H1 (cell line): ENCODE results near the gene SEMA3A. TPM values are rescaled to one million over a fixed set of nuclear protein-coding genes. Genes with fewer than 3 reads are reported as not detected.
A peak's percentile ranks its signal among the peaks of the same experiment; 100 is the strongest.

Experiments used
- CTCF ChIA-PET: fragments of 300-600 bp; sonication (Branson Sonifier 250); formaldehyde crosslinking; loops from one replicate; lab custom pipeline; 2021; ENCODE audit not compliant: partially characterized antibody; lab: Charles Lee
- POLR2A ChIA-PET: fragments of 300-600 bp; sonication (Branson Sonifier 250); formaldehyde crosslinking; loops from one replicate; lab custom pipeline; 2021; ENCODE audit warnings: inconsistent platforms; ENCODE audit not compliant: partially characterized antibody; lab: Charles Lee
- DNase-seq, 2 experiments: peaks; one replicate each; pipeline versions ENCODE4 v3.0.0 to v3.0.0-alpha.2; 2010 to 2022; ENCODE audit warnings: low spot score in 2 of 2, low read depth in 1 of 2, mixed read lengths in 1 of 2
- FAIRE-seq: peaks from 2 replicates; lab custom pipeline; 2011; peaks lifted over from hg19 to GRCh38; lab: Jason Lieb, UNC
- H2AFZ ChIP-seq: 2 replicates; pipeline ENCODE4 v1.8.1; 2012; ENCODE audit warnings: low read length, inconsistent platforms
- H2AK5ac ChIP-seq: 2 replicates; pipeline ENCODE4 v1.6.1; 2013; ENCODE audit warnings: low read depth, low read length
- H2BK120ac ChIP-seq: replicated peaks from 2 replicates; pipeline ENCODE3; 2013; ENCODE audit warnings: low read depth, low read length, inconsistent platforms
- H2BK12ac ChIP-seq: 2 replicates; pipeline ENCODE4 v1.6.1; 2013; ENCODE audit warnings: low read depth, low read length
- H2BK15ac ChIP-seq: 2 replicates; pipeline ENCODE4 v1.6.1; 2013; ENCODE audit warnings: low read length
- H2BK20ac ChIP-seq: 2 replicates; pipeline ENCODE4 v1.6.1; 2013; ENCODE audit warnings: low read length
- H2BK5ac ChIP-seq: 2 replicates; pipeline ENCODE4 v1.6.1; 2013; ENCODE audit warnings: low read depth, low read length
- H3K14ac ChIP-seq: 2 replicates; pipeline ENCODE4 v1.6.1; 2013; ENCODE audit warnings: inconsistent platforms; ENCODE audit not compliant: insufficient read length
- H3K18ac ChIP-seq: 2 replicates; pipeline ENCODE4 v1.6.1; 2013; ENCODE audit warnings: low read length; ENCODE audit errors: extremely low read depth
- H3K23ac ChIP-seq: 2 replicates; pipeline ENCODE4 v1.6.1; 2013; ENCODE audit warnings: inconsistent platforms; ENCODE audit not compliant: insufficient read length
- H3K23me2 ChIP-seq: 2 replicates; pipeline ENCODE4 v1.6.1; 2013; ENCODE audit warnings: low read depth, low read length
- H3K27ac ChIP-seq: 2 replicates; pipeline ENCODE4 v1.6.1; 2011; ENCODE audit warnings: low read depth, low read length, inconsistent platforms
- H3K27me3 ChIP-seq, 4 experiments: replicated peaks in 1 of 4; 1 replicate in 1 of 4; 2 replicates in 3 of 4; pipeline versions ENCODE4 v1.6.1 to v1.8.1; 2011 to 2013; ENCODE audit warnings: low read length in 3 of 4, mild to moderate bottlenecking in 3 of 4, inconsistent platforms in 2 of 4, mixed read lengths in 2 of 4, moderate library complexity in 1 of 4; ENCODE audit not compliant: control insufficient read depth in 3 of 4, insufficient read depth in 3 of 4; ENCODE audit errors: extremely low read depth in 1 of 4
- H3K36me3 ChIP-seq, 4 experiments: 2 replicates each; pipeline versions ENCODE4 v1.6.1 to v1.8.1; 2011 to 2013; ENCODE audit warnings: mild to moderate bottlenecking in 4 of 4, low read length in 3 of 4, moderate library complexity in 2 of 4, control low read depth in 1 of 4, inconsistent platforms in 1 of 4; ENCODE audit not compliant: insufficient read depth in 4 of 4, control insufficient read depth in 2 of 4
- H3K4ac ChIP-seq: replicated peaks from 2 replicates; pipeline ENCODE3; 2013; ENCODE audit warnings: low read length, low read depth, mixed read lengths, inconsistent platforms; ENCODE audit not compliant: insufficient read length
- H3K4me1 ChIP-seq, 4 experiments: replicated peaks in 1 of 4; 1 replicate in 1 of 4; 2 replicates in 3 of 4; pipeline versions ENCODE4 v1.6.1 to v1.8.1; 2011 to 2013; ENCODE audit warnings: low read length in 3 of 4, inconsistent platforms in 2 of 4, mixed read lengths in 1 of 4; ENCODE audit not compliant: insufficient read depth in 4 of 4, control insufficient read depth in 3 of 4
- H3K4me2 ChIP-seq, 2 experiments: 2 replicates each; pipeline versions ENCODE4 v1.6.1 to v1.8.1; 2011 to 2013; ENCODE audit warnings: low read depth in 2 of 2, low read length in 2 of 2, control low read depth in 1 of 2, inconsistent platforms in 1 of 2, mild to moderate bottlenecking in 1 of 2; ENCODE audit not compliant: insufficient read depth in 1 of 2
- H3K4me3 ChIP-seq, 4 experiments: fragments of 200-600, 300-600 bp in 1 of 4; sonication (generic), shearing (Covaris generic), sonication (Bioruptor Twin) in 1 of 4; 2 replicates each; pipeline versions ENCODE4 v1.5.1 to v1.8.1; 2011 to 2016; ENCODE audit warnings: low read length in 4 of 4, low read depth in 3 of 4, control low read depth in 2 of 4, inconsistent platforms in 2 of 4, mild to moderate bottlenecking in 2 of 4, mixed read lengths in 1 of 4, moderate library complexity in 1 of 4; ENCODE audit not compliant: insufficient read depth in 2 of 4; ENCODE audit errors: extremely low read depth in 1 of 4
- H3K56ac ChIP-seq: replicated peaks from 2 replicates; pipeline ENCODE3; 2013; ENCODE audit warnings: low read depth, mild to moderate bottlenecking, mixed read lengths, low read length, inconsistent platforms; ENCODE audit not compliant: insufficient read length
- H3K79me1 ChIP-seq: 2 replicates; pipeline ENCODE4 v1.6.1; 2013; ENCODE audit warnings: low read depth, low read length, control low read depth
- H3K79me2 ChIP-seq, 2 experiments: 2 replicates each; pipeline versions ENCODE4 v1.6.1 to v1.8.1; 2012 to 2013; ENCODE audit warnings: low read length in 2 of 2, mild to moderate bottlenecking in 2 of 2, inconsistent platforms in 1 of 2; ENCODE audit not compliant: insufficient read depth in 2 of 2, control insufficient read depth in 1 of 2
- H3K9ac ChIP-seq, 4 experiments: replicated peaks in 1 of 4; 1 replicate in 1 of 4; 2 replicates in 3 of 4; pipeline versions ENCODE4 v1.6.1 to v1.8.1; 2011 to 2013; ENCODE audit warnings: low read depth in 3 of 4, low read length in 3 of 4, control low read depth in 2 of 4, mild to moderate bottlenecking in 2 of 4, moderate library complexity in 2 of 4, inconsistent platforms in 1 of 4; ENCODE audit errors: extremely low read depth in 1 of 4
- H3K9me3 ChIP-seq, 2 experiments: 2 replicates each; pipeline versions ENCODE4 v1.6.1 to v1.8.1; 2012 to 2013; ENCODE audit warnings: mild to moderate bottlenecking in 2 of 2, moderate library complexity in 2 of 2, control low read depth in 1 of 2, inconsistent platforms in 1 of 2, low read depth in 1 of 2, low read length in 1 of 2, mixed read lengths in 1 of 2; ENCODE audit not compliant: insufficient read depth in 2 of 2
- H4K20me1 ChIP-seq, 2 experiments: replicated peaks in 1 of 2; 2 replicates each; pipeline versions ENCODE3 to v1.8.1; 2011 to 2013; ENCODE audit warnings: inconsistent platforms in 2 of 2, low read length in 2 of 2, mild to moderate bottlenecking in 1 of 2; ENCODE audit not compliant: insufficient read depth in 2 of 2, control insufficient read depth in 1 of 2
- H4K5ac ChIP-seq: 2 replicates; pipeline ENCODE4 v1.6.1; 2013; ENCODE audit warnings: low read length, low read depth, mixed read lengths, inconsistent platforms; ENCODE audit not compliant: insufficient read length
- H4K8ac ChIP-seq: 2 replicates; pipeline ENCODE4 v1.8.0; 2013; ENCODE audit warnings: mild to moderate bottlenecking, moderate library complexity, low read length, inconsistent platforms; ENCODE audit not compliant: insufficient read depth; ENCODE audit errors: extremely low read depth
- H4K91ac ChIP-seq: replicated peaks from 2 replicates; pipeline ENCODE3; 2013; ENCODE audit warnings: low read length, mixed read lengths, inconsistent platforms; ENCODE audit not compliant: insufficient read length
- ASH2L ChIP-seq: fragments of 200-600, 300-600 bp; sonication (generic); IDR thresholded peaks from one replicate; pipeline ENCODE4 v1.7.1; 2017; ENCODE audit warnings: low read length
- CHD2 ChIP-seq: IDR thresholded peaks from 2 replicates; pipeline ENCODE4 v1.6.1; 2012; ENCODE audit warnings: low read length, improper control_type of control experiment
- FOSL1 ChIP-seq: IDR thresholded peaks from 2 replicates; pipeline ENCODE4 v1.6.1; 2011; ENCODE audit warnings: mild to moderate bottlenecking, low read depth, low read length, moderate library complexity; ENCODE audit not compliant: insufficient read depth
- HDAC2 ChIP-seq, 2 experiments: fragments of 300-600 bp in 1 of 2; sonication (generic) in 1 of 2; IDR thresholded peaks; 2 replicates each; pipeline ENCODE4 v1.6.1; 2011 to 2012; ENCODE audit warnings: low read depth in 2 of 2, low read length in 2 of 2, mild to moderate bottlenecking in 2 of 2, moderate library complexity in 2 of 2, borderline replicate concordance in 1 of 2, inconsistent platforms in 1 of 2
- NRF1 ChIP-seq: IDR thresholded peaks from 2 replicates; pipeline ENCODE4 v1.6.1; 2011; ENCODE audit warnings: mild to moderate bottlenecking, low read depth, low read length, improper control_type of control experiment
- PHF8 ChIP-seq: fragments of 200-600 bp; sonication (generic); conservative IDR thresholded peaks from 2 replicates; pipeline ENCODE4 v1.7.1; 2012; ENCODE audit warnings: low read depth, mild to moderate bottlenecking, inconsistent platforms, low read length, moderate library complexity
- TEAD4 ChIP-seq: IDR thresholded peaks from 2 replicates; pipeline ENCODE4 v1.6.1; 2012; ENCODE audit warnings: low read depth, low read length, inconsistent platforms, mixed read lengths
- WGBS, 2 experiments: shearing (Covaris generic) in 1 of 2; methylation state at CpG; one replicate each; pipeline versions ENCODE4 v1.1.6 to v1.1.7; 2013 to 2015; ENCODE audit warnings: low lambda C conversion rate in 2 of 2, mixed read lengths in 2 of 2, inconsistent platforms in 1 of 2, low coverage in 1 of 2, missing lambda C conversion rate in 1 of 2; ENCODE audit not compliant: insufficient replicate concordance in 2 of 2, insufficient coverage in 1 of 2, insufficient read length in 1 of 2; ENCODE audit errors: extremely low coverage in 1 of 2, missing lambda C conversion rate in 1 of 2; 5-methylcytosine and 5-hydroxymethylcytosine counted together
- polyA plus RNA-seq, 7 experiments: library from polyadenylated mRNA; depleted of rRNA in 3 of 7; stranded (reverse) in 5 of 7; unstranded in 2 of 7; fragments of >200 nt in 5 of 7; fragments of 200-250 nt in 2 of 7; gene quantifications; 1 replicate in 5 of 7; 2 replicates in 1 of 7; 4 replicates in 1 of 7; pipeline versions ENCODE4 v1.2.1 to v1.2.3, GENCODE V29; 2011 to 2013; ENCODE audit warnings: missing spikeins in 2 of 7, mixed read lengths in 2 of 7
- total RNA-seq: library from RNA; stranded (reverse); fragmentation: NEBNext Ultra II Directional; extraction: Animal tissue kit (Norgen Biotek cat#: 25700); gene quantifications from 2 replicates; pipeline ENCODE4 v1.2.1, GENCODE V29; 2021

Gene SEMA3A
- total and polyA plus RNA-seq, 2 of the 8 experiments (the other 6 are each of a cell fraction or from before 2014, with no cell fraction given), result 8.1 to 45.9 TPM

- POLR2A ChIA-PET, result interaction anchor here (0.6 to 0.8 kb wide), 2 partner anchors 73 to 253 kb away, joined by 3 read pairs; no protein-coding TSS in a partner anchor
- Histone ChIP-seq H2BK12ac (no peak overlapping the region), H3K79me2 (no peaks in the 10 kb centered on the region), H2AK5ac (no peak overlapping the region), H4K20me1 (no peaks in the 10 kb centered on the region), H2BK15ac (no peak overlapping the region), H3K23ac (no peak overlapping the region), H2BK5ac (no peak overlapping the region), H3K4me2 (0 out of 4 replicates have a peak overlapping the region, but pooled peaks of 1 of the 2 experiments have one; percentile 26), H3K79me1 (no peaks in the 10 kb centered on the region), H3K4me3 (no peak overlapping the region), H3K56ac (no peak overlapping the region), H2BK120ac (no peak overlapping the region), H3K27ac (no peak overlapping the region), H3K4me1 (peaks cover 0 to 14% (median 4%) of the 10 kb centered on the region in 4 experiments; a peak in 3 of 7 replicates), H2BK20ac (no peak overlapping the region), H3K9me3 (no peaks in the 10 kb centered on the region), H3K9ac (no peak overlapping the region), H3K18ac (no peak overlapping the region), H4K5ac (peak overlapping the region; percentile 60), H3K23me2 (no peaks in the 10 kb centered on the region), H3K27me3 (no peaks in the 10 kb centered on the region), H3K36me3 (no peaks in the 10 kb centered on the region; a peak in 1 of 8 replicates), H3K4ac (no peak overlapping the region), H3K14ac (no peak overlapping the region), H2AFZ (no peak overlapping the region), H4K91ac (no peak overlapping the region), H4K8ac (no peak overlapping the region)
- 92% methylated on average over 4 of the region's 4 CpGs; no CpG with 5 or more reads in 1 of the 2 experiments for WGBS, 2 experiments
- FAIRE-seq, result peak; percentile 19
- no peak for DNase-seq
- CTCF ChIA-PET, result no interaction called here
- TF ChIP-seq ASH2L (no peak), PHF8 (no peak), HDAC2 (IDR thresholded peaks at IDR 0.05; ENCODE audit: borderline replicate concordance in 1 of 2, low read depth in 2 of 2, low read length in 2 of 2) (no peak), TEAD4 (no peak), FOSL1 (no peak), NRF1 (no peak), CHD2 (no peak)
These were observed 71.8 kb downstream of the SEMA3A start for GRCh38 chr7:84122582-84123360.
